ENCODE data around the gene LGALS1.

LGALS1 gene

DNA sequence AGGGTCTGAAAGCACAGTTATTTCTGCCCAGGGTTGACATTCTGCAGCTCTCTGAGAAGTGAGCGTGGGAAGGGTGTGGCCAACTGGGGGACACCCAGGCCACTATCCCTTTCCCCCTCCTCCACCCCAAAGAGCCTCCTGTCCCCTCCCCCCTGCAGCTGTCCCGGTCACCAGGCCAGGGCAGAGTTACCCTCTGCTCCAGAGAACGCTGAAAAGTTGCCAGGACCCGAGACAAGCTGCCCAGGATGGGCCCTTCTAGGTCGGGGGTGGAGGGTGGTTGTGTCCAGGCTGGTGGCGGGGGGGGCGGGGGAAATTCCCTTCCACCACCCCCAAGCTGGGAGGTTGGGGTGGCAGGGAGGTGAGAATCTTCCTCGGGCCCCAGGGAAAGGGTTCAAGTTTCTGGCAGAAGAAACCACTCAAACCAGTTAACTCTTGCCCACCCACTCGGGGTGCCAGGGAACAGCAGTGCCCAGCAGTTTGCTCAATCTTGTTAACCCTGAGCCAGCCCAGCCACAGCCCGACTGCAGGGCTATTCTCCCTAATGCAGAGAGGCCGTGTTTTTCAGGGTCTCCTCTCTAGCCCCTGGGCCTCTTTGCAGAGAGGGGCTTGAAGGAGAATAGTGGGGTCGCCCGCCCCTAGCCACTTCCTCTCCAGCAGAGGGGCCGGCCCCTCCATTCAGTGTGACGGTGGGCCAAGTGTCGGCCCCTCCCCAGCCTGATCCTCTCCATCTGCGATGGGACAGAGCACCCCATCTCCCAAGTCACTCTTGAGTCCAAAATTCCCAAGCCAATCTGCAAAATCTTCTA lies 697 bp downstream of the LGALS1 start:
- H3K4me3 ChIP-seq (ENCODE audit: low read depth, low read length) = no peak overlapping the region
- TF ChIP-seq, protein P1, sequence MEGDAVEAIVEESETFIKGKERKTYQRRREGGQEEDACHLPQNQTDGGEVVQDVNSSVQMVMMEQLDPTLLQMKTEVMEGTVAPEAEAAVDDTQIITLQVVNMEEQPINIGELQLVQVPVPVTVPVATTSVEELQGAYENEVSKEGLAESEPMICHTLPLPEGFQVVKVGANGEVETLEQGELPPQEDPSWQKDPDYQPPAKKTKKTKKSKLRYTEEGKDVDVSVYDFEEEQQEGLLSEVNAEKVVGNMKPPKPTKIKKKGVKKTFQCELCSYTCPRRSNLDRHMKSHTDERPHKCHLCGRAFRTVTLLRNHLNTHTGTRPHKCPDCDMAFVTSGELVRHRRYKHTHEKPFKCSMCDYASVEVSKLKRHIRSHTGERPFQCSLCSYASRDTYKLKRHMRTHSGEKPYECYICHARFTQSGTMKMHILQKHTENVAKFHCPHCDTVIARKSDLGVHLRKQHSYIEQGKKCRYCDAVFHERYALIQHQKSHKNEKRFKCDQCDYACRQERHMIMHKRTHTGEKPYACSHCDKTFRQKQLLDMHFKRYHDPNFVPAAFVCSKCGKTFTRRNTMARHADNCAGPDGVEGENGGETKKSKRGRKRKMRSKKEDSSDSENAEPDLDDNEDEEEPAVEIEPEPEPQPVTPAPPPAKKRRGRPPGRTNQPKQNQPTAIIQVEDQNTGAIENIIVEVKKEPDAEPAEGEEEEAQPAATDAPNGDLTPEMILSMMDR (IDR thresholded peaks at IDR 0.05; ENCODE audit: control insufficient read depth, extremely low read depth, insufficient read depth) = no peak
- DNase-seq (ENCODE audit: low read depth) = no peak

DNA sequence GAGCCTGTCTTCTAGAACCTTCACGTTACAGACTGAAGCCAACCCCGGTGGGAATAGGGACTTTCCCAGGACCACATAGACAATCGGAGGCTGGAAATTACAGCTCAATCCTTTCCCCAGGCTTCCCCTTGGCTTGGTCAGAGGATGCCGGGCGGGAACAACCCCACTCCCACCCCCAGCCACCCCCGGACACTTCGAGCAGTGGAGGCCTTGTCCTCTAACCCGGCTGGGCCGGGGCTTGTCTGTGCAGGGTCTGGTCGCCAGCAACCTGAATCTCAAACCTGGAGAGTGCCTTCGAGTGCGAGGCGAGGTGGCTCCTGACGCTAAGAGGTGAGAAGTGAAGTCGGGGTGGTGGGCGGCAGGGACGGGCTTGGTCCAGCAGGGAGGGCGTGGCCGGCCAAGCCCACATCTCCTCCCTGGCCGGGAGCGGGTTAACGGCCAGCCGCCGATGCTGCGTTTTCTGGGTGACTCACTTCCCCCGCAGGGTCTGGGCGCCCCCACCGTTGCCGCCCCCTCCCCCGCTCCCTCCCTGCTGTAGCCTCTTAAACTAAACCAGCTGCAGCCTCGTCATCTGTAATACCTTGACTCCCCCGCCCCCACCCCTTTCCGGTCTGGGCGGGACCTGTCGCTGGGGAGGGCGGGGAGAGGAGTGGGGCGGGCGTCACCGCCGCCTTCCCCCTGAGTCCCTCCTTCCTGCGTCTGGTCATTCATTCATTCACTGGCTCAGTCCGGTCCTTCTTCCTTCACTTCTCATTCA lies 1.5 kb downstream of the LGALS1 start:
- TF ChIP-seq, protein P1 (IDR thresholded peaks at IDR 0.05; ENCODE audit: control insufficient read depth, extremely low read depth, insufficient read depth) = no peak
- no peak for DNase-seq (ENCODE audit: low read depth)
- H3K4me3 ChIP-seq (ENCODE audit: low read depth, low read length) = no peak overlapping the region

DNA sequence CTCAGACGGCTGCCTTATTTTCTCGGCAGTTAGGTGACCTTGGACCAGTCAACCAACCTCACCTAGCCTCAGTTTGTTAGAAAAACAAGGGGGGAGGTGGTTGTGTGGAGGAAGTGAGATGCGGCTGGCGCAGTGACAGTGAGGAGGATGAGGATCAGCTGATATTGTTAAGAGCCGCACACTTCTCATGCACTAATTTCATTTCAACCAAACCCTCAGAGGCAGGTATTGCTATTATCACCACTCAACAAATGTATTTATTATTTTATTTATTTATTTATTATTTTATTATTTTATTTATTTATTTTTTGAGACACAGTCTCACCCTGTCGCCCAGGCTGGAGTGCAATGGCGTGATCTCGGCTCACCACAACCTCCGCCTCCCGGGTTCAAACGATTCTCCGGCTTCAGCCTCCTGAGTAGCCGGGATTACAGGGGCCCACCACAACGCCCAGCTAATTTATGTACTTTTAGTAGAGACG lies 2.1 kb downstream of the LGALS1 start:
- no peak for DNase-seq (ENCODE audit: low read depth)
- H3K4me3 ChIP-seq (ENCODE audit: low read depth, low read length) = no peak overlapping the region
- TF ChIP-seq, protein P1 (IDR thresholded peaks at IDR 0.05; ENCODE audit: control insufficient read depth, extremely low read depth, insufficient read depth) = no peak

DNA sequence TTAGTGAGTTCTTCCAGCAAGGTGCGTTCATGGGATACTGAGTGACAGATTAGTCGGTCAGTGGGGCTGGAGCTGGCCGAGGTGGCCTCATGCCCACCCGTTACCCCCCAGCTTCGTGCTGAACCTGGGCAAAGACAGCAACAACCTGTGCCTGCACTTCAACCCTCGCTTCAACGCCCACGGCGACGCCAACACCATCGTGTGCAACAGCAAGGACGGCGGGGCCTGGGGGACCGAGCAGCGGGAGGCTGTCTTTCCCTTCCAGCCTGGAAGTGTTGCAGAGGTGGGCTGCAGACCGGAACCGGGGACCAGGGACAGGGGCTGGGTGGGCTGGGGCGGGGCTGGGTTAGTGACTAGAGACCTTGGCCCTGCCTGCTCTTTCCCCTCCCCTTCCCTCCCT lies 2.9 kb downstream of the LGALS1 start:
- no peak overlapping the region for H3K4me3 ChIP-seq (ENCODE audit: low read depth, low read length)
- TF ChIP-seq, protein P1 (IDR thresholded peaks at IDR 0.05; ENCODE audit: control insufficient read depth, extremely low read depth, insufficient read depth) = no peak
- DNase-seq (ENCODE audit: low read depth) = no peak

DNA sequence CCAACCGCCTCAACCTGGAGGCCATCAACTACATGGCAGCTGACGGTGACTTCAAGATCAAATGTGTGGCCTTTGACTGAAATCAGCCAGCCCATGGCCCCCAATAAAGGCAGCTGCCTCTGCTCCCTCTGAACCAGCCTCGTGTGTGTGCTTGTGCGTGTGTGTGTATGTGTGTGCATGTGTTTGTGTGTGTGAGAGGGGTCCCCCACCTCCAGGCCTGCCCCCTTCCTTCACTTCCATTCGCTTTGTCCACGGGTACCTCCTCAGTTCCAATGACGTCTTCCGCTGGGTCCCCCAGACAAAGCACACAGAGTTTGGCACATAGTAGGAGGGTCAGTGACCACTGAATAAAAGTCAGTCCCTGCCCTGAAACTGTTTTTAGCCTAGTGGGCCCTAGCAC lies 4.2 kb downstream of the LGALS1 start:
- TF ChIP-seq, protein P1 (IDR thresholded peaks at IDR 0.05; ENCODE audit: control insufficient read depth, extremely low read depth, insufficient read depth) = no peak
- H3K4me3 ChIP-seq (ENCODE audit: low read depth, low read length) = no peak overlapping the region
- no peak for DNase-seq (ENCODE audit: low read depth)

DNA sequence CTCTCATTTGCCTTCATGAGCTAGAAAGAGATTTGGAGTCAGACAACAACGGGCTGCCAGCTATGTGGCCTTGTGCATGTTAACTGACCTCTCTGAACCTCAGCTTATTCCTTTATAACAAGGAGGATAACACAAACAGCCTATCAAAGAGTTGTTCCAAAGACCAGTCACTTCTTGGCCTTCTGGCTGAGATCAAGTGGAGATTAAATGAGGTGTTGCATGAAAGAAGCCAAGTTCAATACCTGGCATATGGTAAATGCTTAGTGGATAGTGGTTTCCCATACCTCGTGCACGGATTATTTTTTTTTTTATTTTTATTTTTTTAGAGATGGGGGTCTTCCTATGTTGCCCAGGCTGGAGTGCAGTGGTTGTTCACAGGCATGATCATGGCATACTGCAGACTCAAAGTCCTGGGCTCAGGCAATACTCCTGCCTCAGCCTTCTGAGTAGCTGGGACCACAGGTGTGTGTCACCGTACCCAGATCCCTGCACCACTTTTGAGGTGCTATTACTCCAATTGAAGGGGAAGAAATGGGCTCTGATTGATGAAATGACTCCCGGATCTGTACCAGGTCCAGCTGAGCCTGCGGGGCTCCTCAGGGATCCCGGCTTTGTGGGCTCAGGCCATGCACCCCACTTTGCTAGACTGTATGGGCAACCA lies 4.9 kb downstream of the LGALS1 start:
- TF ChIP-seq, protein P1 (IDR thresholded peaks at IDR 0.05; ENCODE audit: control insufficient read depth, extremely low read depth, insufficient read depth) = no peak
- H3K4me3 ChIP-seq (ENCODE audit: low read depth, low read length) = no peak overlapping the region
- DNase-seq (ENCODE audit: low read depth) = no peak
